DOHH2 (cell line): ENCODE results near the gene HES4.

Experiments
- H3F3A ChIP-seq: fragments of 200-600 bp; sonication (generic), shearing (Covaris generic); 2 replicates; pipeline ENCODE4 v1.6.0; 2016; ENCODE audit warnings: antibody characterized with exemption, mild to moderate bottlenecking; ENCODE audit not compliant: control insufficient read depth, insufficient read depth
- H3K27ac ChIP-seq: fragments of 200-600 bp; sonication (generic); 2 replicates; pipeline ENCODE4 v1.5.1; 2014; ENCODE audit warnings: low read depth, mild to moderate bottlenecking, low read length, moderate library complexity
- H3K27me3 ChIP-seq: fragments of 200-600 bp; sonication (generic); 2 replicates; pipeline ENCODE4 v1.6.1; 2014; ENCODE audit warnings: mild to moderate bottlenecking, low read length, mixed read lengths; ENCODE audit not compliant: control insufficient read depth
- H3K36me3 ChIP-seq: fragments of 200-600 bp; sonication (generic); 2 replicates; pipeline ENCODE4 v1.6.1; 2014; ENCODE audit warnings: mild to moderate bottlenecking, low read length, moderate library complexity, mixed read lengths; ENCODE audit not compliant: control insufficient read depth
- H3K4me1 ChIP-seq: fragments of 200-600 bp; sonication (generic); 2 replicates; pipeline ENCODE4 v1.6.1; 2014; ENCODE audit warnings: mild to moderate bottlenecking, low read length, mixed read lengths; ENCODE audit not compliant: control insufficient read depth
- H3K4me2 ChIP-seq: fragments of 200-600 bp; sonication (generic); 2 replicates; pipeline ENCODE4 v1.6.0; 2014; ENCODE audit warnings: mild to moderate bottlenecking, low read length, moderate library complexity
- H3K4me3 ChIP-seq: fragments of 200-600 bp; sonication (generic); 2 replicates; pipeline ENCODE4 v1.5.1; 2014; ENCODE audit warnings: mild to moderate bottlenecking, low read length, mixed read lengths
- H3K79me2 ChIP-seq: fragments of 200-600 bp; sonication (generic); 2 replicates; pipeline ENCODE4 v1.6.1; 2014; ENCODE audit warnings: mild to moderate bottlenecking, low read length, mixed read lengths; ENCODE audit not compliant: control insufficient read depth
- H3K9me2 ChIP-seq: fragments of 200-600 bp; sonication (generic); replicated peaks from 2 replicates; pipeline ENCODE4 v1.6.1; 2014; ENCODE audit warnings: mild to moderate bottlenecking, low read length, mixed read lengths; ENCODE audit not compliant: control insufficient read depth
- H3K9me3 ChIP-seq: fragments of 200-600 bp; sonication (generic); 2 replicates; pipeline ENCODE4 v1.6.1; 2014; ENCODE audit warnings: antibody characterized with exemption, low read length, mixed read lengths; ENCODE audit not compliant: control insufficient read depth, insufficient read depth
- H4K20me1 ChIP-seq: fragments of 200-600 bp; sonication (generic); 2 replicates; pipeline ENCODE4 v1.6.0; 2014; ENCODE audit warnings: low read depth, mild to moderate bottlenecking, antibody characterized with exemption, low read length, moderate library complexity; ENCODE audit not compliant: control insufficient read depth, insufficient read depth
- CTCF ChIP-seq: fragments of 200-600 bp; sonication (generic); IDR thresholded peaks from one replicate; pipeline ENCODE4 v1.5.1; 2014; ENCODE audit warnings: antibody characterized with exemption, mild to moderate bottlenecking, low read depth, low read length; ENCODE audit not compliant: poor library complexity, severe bottlenecking
- EZH2phosphoT487 ChIP-seq: fragments of 200-600 bp; sonication (generic); IDR thresholded peaks from 2 replicates; pipeline ENCODE4 v1.6.1; 2017; ENCODE audit warnings: borderline replicate concordance, mild to moderate bottlenecking, antibody characterized with exemption, low read length, moderate library complexity, mixed read lengths

HES4 gene

GRCh38 chr1:972726-973458, 27.0 kb downstream of the HES4 start:
- Histone ChIP-seq H3K4me1 (peaks cover 3% of the 10 kb centered on the region; the same call in 1 of the 2 replicates), H3K27ac (no peak overlapping the region), H3K27me3 (no peaks in the 10 kb centered on the region), H3K9me2 (no peaks in the 10 kb centered on the region), H3K79me2 (no peaks in the 10 kb centered on the region), H3K36me3 (no peaks in the 10 kb centered on the region), H4K20me1 (no peaks in the 10 kb centered on the region), H3K4me2 (no peak overlapping the region), H3K4me3 (no peak overlapping the region), H3F3A (no peaks in the 10 kb centered on the region; the same call in 1 of the 2 replicates), H3K9me3 (no peaks in the 10 kb centered on the region; the same call in 1 of the 2 replicates)
- TF ChIP-seq EZH2phosphoT487, result no peak
- TF ChIP-seq CTCF, result no peak

GRCh38 chr1:971751-972506, 28.0 kb downstream of the HES4 start:
- H3K4me2 ChIP-seq, result no peak overlapping the region
- H3K27ac ChIP-seq, result no peak overlapping the region
- H3K79me2 ChIP-seq, result no peaks in the 10 kb centered on the region
- TF ChIP-seq EZH2phosphoT487 (no peak), CTCF (no peak)
- no peaks in the 10 kb centered on the region; the same call in 1 of the 2 replicates for H3F3A ChIP-seq
- H3K27me3 ChIP-seq, result no peaks in the 10 kb centered on the region
- H3K4me3 ChIP-seq, result no peak overlapping the region
- H4K20me1 ChIP-seq, result no peaks in the 10 kb centered on the region
- no peaks in the 10 kb centered on the region for H3K36me3 ChIP-seq
- peaks cover 6% of the 10 kb centered on the region for H3K4me1 ChIP-seq
- no peaks in the 10 kb centered on the region for H3K9me2 ChIP-seq
- H3K9me3 ChIP-seq, result no peaks in the 10 kb centered on the region; the same call in 1 of the 2 replicates

- 0 out of 2 replicates have a peak, but pooled peaks cover 4% of the 10 kb centered on the region for H3K27me3 ChIP-seq
- H3K4me1 ChIP-seq, result peaks cover 11% of the 10 kb centered on the region
Measured at GRCh38 chr1:970973-971730, 28.7 kb downstream of the HES4 start.

More at GRCh38 chr1:970973-971730, 28.7 kb downstream of the HES4 start:
- Histone ChIP-seq H3K27ac (no peak overlapping the region), H3K4me2 (no peak overlapping the region), H3K9me3 (no peaks in the 10 kb centered on the region; the same call in 1 of the 2 replicates), H3K79me2 (no peaks in the 10 kb centered on the region), H3K36me3 (no peaks in the 10 kb centered on the region), H3K9me2 (no peaks in the 10 kb centered on the region), H3K4me3 (no peak overlapping the region), H4K20me1 (no peaks in the 10 kb centered on the region), H3F3A (no peaks in the 10 kb centered on the region; the same call in 1 of the 2 replicates)
- no peak for TF ChIP-seq CTCF
- TF ChIP-seq EZH2phosphoT487, result no peak
